Rectal smooth muscle tissue (tissue), 1 donor: ENCODE data around the gene SMCO2.

ENCODE experiments used
- H3K27ac ChIP-seq: one replicate; pipeline ENCODE4 v1.7.0; 2013; ENCODE audit warnings: low read depth, low read length, inconsistent platforms
- H3K27me3 ChIP-seq: one replicate; pipeline ENCODE4 v1.7.0; 2013; ENCODE audit warnings: low read length; ENCODE audit not compliant: control insufficient read depth, insufficient read depth
- H3K36me3 ChIP-seq: one replicate; pipeline ENCODE4 v1.7.0; 2013; ENCODE audit warnings: low read length; ENCODE audit not compliant: control insufficient read depth, insufficient read depth
- H3K4me1 ChIP-seq: one replicate; pipeline ENCODE4 v1.7.0; 2013; ENCODE audit warnings: low read length; ENCODE audit not compliant: control insufficient read depth, insufficient read depth
- H3K4me3 ChIP-seq: one replicate; pipeline ENCODE4 v1.7.0; 2013; ENCODE audit warnings: low read length
- H3K9ac ChIP-seq: one replicate; pipeline ENCODE4 v1.7.0; 2013; ENCODE audit warnings: low read length

The SMCO2 gene

DNA sequence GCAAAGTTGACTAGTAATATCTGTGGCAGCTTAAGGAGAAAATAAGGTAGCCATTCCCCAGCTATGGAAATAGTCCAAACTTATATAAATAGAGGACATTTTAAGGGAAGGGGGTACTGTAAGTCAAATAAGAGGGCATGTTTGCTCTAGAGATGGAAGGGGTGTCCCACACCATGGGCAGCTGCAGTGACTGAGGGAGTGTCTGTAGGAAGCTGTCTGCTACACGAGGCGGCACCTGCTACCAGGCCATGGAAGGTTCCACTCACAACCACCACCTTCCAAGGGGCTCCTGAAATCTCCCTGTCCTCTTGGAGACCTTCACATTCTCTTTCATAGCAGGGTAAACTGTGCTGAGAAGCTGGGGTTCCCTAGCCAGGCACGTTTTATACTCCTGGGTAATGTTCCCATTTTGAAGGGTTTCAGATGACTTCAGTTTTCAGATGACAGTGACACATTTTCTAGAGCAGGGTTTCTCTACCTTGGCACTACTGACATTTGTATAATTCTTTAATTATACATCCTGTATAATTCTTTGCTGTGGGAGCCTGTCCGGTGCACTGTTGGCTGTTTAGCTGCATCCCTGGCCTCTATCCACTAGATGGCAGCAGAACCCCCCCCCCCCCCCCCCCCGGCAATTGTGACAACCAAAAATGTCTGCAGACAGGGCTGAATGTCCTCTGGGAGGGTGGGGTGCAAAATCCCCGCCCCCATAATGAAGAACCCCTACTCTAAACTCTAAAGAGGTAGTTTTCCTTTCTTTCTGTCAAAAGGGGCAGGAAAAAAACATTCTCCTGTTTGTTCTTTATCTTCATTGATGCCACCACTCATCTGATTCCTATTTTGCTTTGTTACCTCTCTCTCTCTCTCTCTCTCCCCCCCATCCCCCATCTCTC lies 11.6 kb upstream of the SMCO2 start:
- H3K36me3 ChIP-seq: no peaks in the 10 kb centered on the region
- H3K4me3 ChIP-seq: no peak overlapping the region
- no peak overlapping the region for H3K27ac ChIP-seq
- H3K9ac ChIP-seq: no peak overlapping the region
- peaks cover 5% of the 10 kb centered on the region for H3K4me1 ChIP-seq
- no peaks in the 10 kb centered on the region for H3K27me3 ChIP-seq

DNA sequence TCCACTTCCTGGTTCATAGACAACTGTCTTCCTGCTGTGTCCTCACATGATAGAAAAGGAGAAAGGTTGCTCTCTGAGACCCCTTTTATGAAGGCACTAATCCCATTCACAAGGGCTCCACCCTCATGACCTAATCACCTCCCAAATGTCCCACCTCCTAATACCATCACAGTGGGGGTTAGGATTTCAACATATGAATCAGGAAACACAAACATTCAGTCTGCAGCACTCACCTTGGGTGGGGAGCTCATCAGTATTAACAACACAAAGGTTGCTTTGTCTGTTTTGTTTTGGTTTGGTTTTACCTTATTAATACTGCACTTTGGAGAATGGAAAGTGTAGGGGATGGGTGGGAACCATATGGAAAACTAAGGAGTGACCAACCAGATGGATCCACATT lies 10.5 kb upstream of the SMCO2 start:
- H3K27ac ChIP-seq: no peak overlapping the region
- no peak overlapping the region for H3K4me3 ChIP-seq
- H3K36me3 ChIP-seq: no peaks in the 10 kb centered on the region

DNA sequence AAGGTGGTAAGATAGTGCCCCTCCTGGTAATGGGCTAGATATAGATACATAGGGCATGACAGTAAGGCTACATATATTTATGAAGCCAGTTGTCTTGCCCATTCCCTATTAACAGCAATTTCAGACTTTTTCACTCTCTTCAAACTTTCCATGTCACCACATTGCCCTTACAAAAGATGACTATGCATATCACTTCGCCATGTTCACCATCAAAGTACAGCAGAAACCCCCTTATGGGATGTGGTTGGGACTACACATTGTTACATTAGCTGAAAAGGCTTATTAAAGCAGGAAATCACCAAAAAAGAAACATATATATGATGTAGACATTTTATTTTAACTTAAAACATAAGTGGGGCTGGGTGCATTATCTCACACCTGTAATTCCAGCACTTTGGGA lies 9.8 kb upstream of the SMCO2 start:
- Histone ChIP-seq H3K27me3 (no peaks in the 10 kb centered on the region), H3K36me3 (no peaks in the 10 kb centered on the region), H3K9ac (no peak overlapping the region), H3K4me3 (no peak overlapping the region), H3K4me1 (peaks cover 5% of the 10 kb centered on the region), H3K27ac (no peak overlapping the region)

More for the DNA sequence above, 10.5 kb upstream of the SMCO2 start:
- H3K4me1 ChIP-seq: peaks cover 5% of the 10 kb centered on the region
- H3K27me3 ChIP-seq: no peaks in the 10 kb centered on the region
- H3K9ac ChIP-seq: no peak overlapping the region

DNA sequence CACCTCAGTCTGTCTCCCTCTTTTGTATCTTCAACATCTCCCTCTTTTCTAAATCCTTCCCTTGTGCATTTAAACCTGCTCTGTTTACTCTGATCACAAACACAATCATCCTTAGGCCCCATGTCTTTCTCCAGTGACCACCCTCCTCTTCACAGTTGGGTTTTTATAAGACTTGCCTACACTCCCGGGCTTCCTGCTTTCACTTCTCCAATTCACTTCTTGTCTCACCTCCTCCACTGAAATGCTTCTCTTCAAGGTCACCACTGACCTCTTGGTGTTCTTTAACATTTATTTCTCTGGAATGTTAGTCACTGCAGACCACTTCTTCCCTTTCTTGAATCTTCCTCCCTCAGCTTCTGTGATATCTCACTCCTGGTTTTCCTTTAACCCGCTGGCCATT lies 8.7 kb upstream of the SMCO2 start:
- Histone ChIP-seq H3K9ac (no peak overlapping the region), H3K4me3 (no peak overlapping the region), H3K27ac (no peak overlapping the region), H3K36me3 (no peaks in the 10 kb centered on the region), H3K4me1 (peaks cover 5% of the 10 kb centered on the region), H3K27me3 (no peaks in the 10 kb centered on the region)

DNA sequence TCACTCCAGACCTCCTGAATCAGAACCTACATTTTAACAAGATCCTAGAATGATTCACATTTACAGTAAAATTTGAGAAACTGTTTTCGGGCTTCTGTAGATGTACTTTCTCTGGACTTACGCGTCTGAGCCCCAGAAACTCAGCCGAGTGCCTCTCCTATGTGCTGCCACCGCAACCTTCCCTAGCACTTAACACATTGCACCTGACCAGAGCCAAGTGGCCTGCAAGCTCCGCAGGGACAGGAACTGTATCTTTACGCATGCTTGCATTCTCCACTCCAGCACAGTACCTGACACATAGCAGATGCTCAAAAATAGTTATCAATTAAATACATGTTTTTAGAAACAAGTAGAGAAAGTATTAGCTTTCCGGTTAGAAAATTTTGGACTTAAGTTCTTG lies 1.2 kb downstream of the SMCO2 start:
- Histone ChIP-seq H3K9ac (no peak overlapping the region), H3K4me3 (no peak overlapping the region), H3K27me3 (no peaks in the 10 kb centered on the region), H3K4me1 (no peaks in the 10 kb centered on the region), H3K36me3 (no peaks in the 10 kb centered on the region), H3K27ac (no peak overlapping the region)

DNA sequence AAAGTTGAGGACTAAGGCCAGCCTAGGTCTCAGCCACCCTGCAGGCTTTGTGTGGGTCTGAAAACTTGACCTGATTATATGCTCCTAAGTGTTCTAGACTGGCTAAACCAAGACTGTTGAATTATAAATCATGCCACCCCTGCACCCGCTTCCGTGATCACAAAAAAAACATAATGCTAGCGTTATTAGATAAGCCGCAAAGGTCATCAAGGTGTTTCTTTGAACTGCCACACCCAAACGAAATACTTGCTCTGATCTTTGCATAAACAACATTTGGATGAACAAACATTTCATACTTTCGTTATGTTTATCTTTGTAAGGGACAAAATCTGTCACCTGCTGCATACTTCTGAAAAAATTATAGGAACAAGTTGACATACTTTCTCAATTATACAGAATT lies 2.5 kb downstream of the SMCO2 start:
- H3K9ac ChIP-seq: no peak overlapping the region
- no peak overlapping the region for H3K4me3 ChIP-seq
- no peaks in the 10 kb centered on the region for H3K27me3 ChIP-seq
- no peaks in the 10 kb centered on the region for H3K36me3 ChIP-seq
- H3K4me1 ChIP-seq: no peaks in the 10 kb centered on the region
- no peak overlapping the region for H3K27ac ChIP-seq

DNA sequence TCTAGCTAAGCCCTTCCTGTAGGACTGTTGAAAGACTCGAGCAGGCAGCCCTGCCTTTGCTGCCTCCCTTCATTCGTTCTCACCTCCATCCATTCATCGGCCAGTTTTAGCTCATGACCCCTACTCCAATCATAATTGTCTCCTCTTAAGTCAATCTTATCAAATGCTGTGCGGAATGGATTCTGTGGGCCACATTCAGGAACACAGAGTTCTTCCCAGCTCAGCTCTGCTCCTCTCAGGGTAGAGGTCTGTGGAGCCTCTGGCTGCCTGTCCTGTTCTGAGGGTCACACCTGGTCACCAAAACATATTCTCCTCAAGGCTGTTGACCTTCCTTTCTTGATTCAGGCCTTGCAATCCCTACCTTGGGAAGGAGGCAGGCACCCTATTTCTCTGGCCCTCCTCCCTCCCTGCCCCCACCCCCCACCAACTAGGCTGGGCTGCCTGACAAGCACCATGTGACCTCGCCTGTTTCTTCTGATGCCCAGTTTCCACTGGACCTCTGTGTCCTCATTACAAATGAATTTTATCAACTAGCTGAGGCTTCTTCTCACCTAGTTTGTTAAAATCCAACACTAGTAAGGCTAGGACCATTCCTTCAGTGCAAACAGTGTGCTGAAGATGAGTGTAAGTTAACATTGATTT lies 3.5 kb downstream of the SMCO2 start:
- Histone ChIP-seq H3K4me3 (no peak overlapping the region), H3K9ac (no peak overlapping the region), H3K4me1 (no peaks in the 10 kb centered on the region), H3K27me3 (no peaks in the 10 kb centered on the region), H3K36me3 (no peaks in the 10 kb centered on the region), H3K27ac (no peak overlapping the region)

DNA sequence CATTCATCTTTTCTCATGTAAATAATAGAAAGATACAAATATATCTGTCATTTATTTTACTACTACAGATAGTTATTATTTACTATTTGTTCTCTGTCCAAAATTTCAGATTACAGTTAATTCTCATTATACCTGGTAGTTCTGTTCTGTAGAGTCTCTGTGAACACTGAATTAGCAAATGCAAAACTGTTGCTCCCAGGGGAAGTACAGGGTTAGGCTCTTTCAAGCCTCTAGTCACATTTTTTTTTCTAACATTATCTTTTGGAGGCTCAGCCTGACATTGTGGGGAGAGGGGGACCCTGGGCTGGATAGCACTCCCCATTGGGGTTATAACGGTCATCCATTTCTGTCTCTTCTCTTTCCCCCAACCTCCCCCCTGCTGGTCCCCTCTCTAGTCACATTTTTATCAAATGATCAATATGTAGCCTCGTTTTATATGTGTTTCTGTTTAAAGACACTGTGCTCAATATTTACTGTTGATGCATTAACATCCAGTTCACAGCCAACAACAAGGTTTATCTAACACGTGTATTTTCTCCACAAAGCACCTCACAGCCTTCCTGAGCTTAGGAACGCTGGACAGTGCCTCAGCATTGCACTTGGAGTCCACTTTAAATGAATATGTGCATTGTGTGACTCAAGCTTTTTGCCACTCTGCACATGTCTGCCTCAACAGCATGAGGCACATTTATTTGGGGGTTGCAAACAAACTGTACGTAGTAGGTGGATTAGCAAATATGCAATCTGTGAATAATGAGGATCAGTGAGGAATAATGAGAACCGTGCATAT lies 4.7 kb downstream of the SMCO2 start:
- Histone ChIP-seq H3K27me3 (no peaks in the 10 kb centered on the region), H3K9ac (no peak overlapping the region), H3K4me3 (no peak overlapping the region), H3K4me1 (no peaks in the 10 kb centered on the region), H3K36me3 (no peaks in the 10 kb centered on the region), H3K27ac (no peak overlapping the region)

DNA sequence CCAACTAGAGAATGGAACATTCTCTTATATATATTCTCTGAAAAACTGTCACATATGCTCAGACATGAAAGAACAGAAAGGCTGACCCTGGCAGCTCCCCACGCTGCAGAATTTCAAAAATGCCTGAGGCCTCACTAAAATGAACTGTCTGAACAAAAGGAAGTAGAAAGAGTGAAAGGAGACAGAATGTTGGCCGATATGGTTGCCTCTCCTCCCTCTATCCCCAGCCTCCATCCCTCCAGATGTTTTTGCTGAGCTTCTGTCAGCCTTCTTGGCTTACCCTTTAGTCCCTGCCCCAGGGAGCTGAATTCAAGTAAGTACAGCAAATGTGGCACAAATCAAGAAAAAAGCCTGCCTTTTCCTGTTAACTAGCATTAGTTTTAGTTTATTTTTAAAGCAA lies 6.9 kb downstream of the SMCO2 start:
- H3K9ac ChIP-seq: no peak overlapping the region
- H3K27ac ChIP-seq: no peak overlapping the region
- no peak overlapping the region for H3K4me3 ChIP-seq
- H3K27me3 ChIP-seq: no peaks in the 10 kb centered on the region
- H3K4me1 ChIP-seq: no peaks in the 10 kb centered on the region
- H3K36me3 ChIP-seq: no peaks in the 10 kb centered on the region

DNA sequence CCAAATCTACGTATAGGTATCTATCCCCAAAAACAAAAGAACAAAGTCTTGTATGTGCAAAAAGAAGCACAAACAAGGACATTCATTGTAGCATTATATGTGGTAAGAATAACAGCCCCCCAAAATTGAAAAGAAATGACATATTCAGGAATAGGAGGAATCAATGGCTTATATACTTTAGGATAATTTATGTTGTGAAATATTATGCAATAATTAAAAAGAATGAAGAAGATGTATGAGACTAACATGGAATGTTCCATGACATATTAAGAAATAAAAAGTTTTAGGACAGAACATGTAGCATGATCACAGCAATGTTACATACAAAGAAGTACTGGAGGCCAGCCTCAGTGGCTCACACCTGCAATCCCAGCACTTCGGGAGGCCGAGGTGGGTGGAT lies 9.1 kb downstream of the SMCO2 start:
- no peaks in the 10 kb centered on the region for H3K27me3 ChIP-seq
- no peaks in the 10 kb centered on the region for H3K36me3 ChIP-seq
- H3K4me1 ChIP-seq: no peaks in the 10 kb centered on the region
- no peak overlapping the region for H3K4me3 ChIP-seq
- no peak overlapping the region for H3K27ac ChIP-seq
- no peak overlapping the region for H3K9ac ChIP-seq

DNA sequence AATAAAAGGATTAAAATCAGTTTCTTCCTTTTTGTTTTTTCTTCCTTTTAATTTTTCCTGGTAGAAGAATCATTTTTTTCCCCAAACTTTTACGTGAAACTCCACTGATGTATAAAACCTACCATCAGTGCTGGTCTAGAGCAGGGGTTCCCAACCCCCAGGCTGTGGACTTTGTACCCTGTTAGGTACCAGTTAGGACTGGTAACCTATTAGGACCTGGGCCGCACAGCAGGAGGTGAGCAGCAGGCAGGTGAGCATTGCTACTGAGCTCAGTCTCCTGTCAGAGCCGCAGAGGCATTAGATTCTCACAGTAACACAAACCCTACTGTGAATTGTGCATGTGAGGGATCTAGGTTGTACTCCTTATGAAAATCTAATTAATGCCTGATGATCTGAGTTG lies 10.1 kb downstream of the SMCO2 start:
- H3K4me1 ChIP-seq: no peaks in the 10 kb centered on the region
- no peaks in the 10 kb centered on the region for H3K27me3 ChIP-seq
- no peak overlapping the region for H3K9ac ChIP-seq
- no peak overlapping the region for H3K4me3 ChIP-seq
- no peak overlapping the region for H3K27ac ChIP-seq
- H3K36me3 ChIP-seq: no peaks in the 10 kb centered on the region

DNA sequence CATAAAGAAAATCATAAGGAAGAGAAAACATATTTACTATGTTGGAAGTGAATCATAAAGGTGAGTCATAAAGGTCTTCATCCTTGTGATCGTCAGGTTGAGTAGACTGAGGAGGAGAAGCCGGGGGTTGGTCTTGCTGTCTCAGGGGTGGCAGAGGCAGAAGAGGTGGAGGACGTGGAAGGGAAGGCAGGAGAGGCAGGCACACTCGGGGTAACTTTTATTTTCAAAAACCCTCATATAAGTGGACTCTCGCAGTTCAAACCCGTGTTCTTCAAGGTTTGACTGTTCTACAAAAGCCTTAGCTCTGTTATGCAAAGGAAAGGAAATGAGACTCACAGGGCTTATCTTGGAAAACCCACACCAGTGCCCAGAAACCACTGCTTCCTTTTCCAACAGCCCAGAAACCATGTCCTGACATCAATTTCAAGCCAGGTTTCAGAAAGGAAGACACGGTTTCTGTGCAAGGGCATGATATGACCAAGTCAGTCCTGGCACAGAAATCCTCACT lies 14.0 kb downstream of the SMCO2 start:
- Histone ChIP-seq H3K36me3 (no peaks in the 10 kb centered on the region), H3K27ac (no peak overlapping the region), H3K9ac (no peak overlapping the region), H3K4me3 (no peak overlapping the region), H3K27me3 (no peaks in the 10 kb centered on the region), H3K4me1 (no peaks in the 10 kb centered on the region)
